CD14-positive monocyte (primary cell): ENCODE results near the gene FANCC. TPM values are rescaled to one million over a fixed set of nuclear protein-coding genes. Genes with fewer than 3 reads are reported as not detected.

Source experiments
- DNase-seq, 3 donors: peaks; one replicate each; pipeline ENCODE4 v3.0.0-alpha.2; 2011 to 2022
- H2AFZ ChIP-seq: 2 replicates; pipeline ENCODE4 v1.6.0; 2012; ENCODE audit warnings: mild to moderate bottlenecking, low read depth, low read length, inconsistent platforms; ENCODE audit not compliant: insufficient read depth, poor library complexity, severe bottlenecking
- H3K27ac ChIP-seq, 2 donors: 1 replicate in 1 of 2; 2 replicates in 1 of 2; pipeline ENCODE4 v1.5.1; 2012 to 2013; ENCODE audit warnings: low read length in 2 of 2, control low read depth in 1 of 2, inconsistent platforms in 1 of 2, low read depth in 1 of 2, mild to moderate bottlenecking in 1 of 2
- H3K27me3 ChIP-seq, 2 donors: one replicate each; pipeline versions ENCODE4 v1.6.0 to v1.6.1; 2011 to 2013; ENCODE audit warnings: low read length in 2 of 2; ENCODE audit not compliant: control insufficient read depth in 2 of 2, insufficient read depth in 2 of 2
- H3K36me3 ChIP-seq, 2 donors: replicated peaks in 1 of 2; 1 replicate in 1 of 2; 2 replicates in 1 of 2; pipeline versions ENCODE4 v1.5.1 to v1.6.1; 2012 to 2013; ENCODE audit warnings: low read length in 2 of 2, control low read depth in 1 of 2, inconsistent platforms in 1 of 2, mild to moderate bottlenecking in 1 of 2; ENCODE audit not compliant: insufficient read depth in 2 of 2, control insufficient read depth in 1 of 2
- H3K4me1 ChIP-seq, 2 donors: 1 replicate in 1 of 2; 2 replicates in 1 of 2; pipeline versions ENCODE4 v1.5.1 to v1.6.1; 2012 to 2013; ENCODE audit warnings: low read length in 2 of 2, control low read depth in 1 of 2, inconsistent platforms in 1 of 2, mild to moderate bottlenecking in 1 of 2, moderate library complexity in 1 of 2; ENCODE audit not compliant: insufficient read depth in 2 of 2, control insufficient read depth in 1 of 2
- H3K4me2 ChIP-seq: replicated peaks from 2 replicates; pipeline ENCODE3; 2012; ENCODE audit warnings: low read length, moderate library complexity, mild to moderate bottlenecking; ENCODE audit not compliant: poor library complexity, severe bottlenecking; ENCODE audit errors: extremely low read depth
- H3K4me3 ChIP-seq, 3 experiments: fragments of 200-600 bp in 1 of 3; sonication (generic) in 1 of 3; replicated peaks in 1 of 3; 1 replicate in 2 of 3; 2 replicates in 1 of 3; pipeline ENCODE4 v1.5.1; 2011 to 2013; ENCODE audit warnings: low read length in 3 of 3, mild to moderate bottlenecking in 3 of 3, control low read depth in 2 of 3, low read depth in 2 of 3, inconsistent platforms in 1 of 3, moderate library complexity in 1 of 3
- H3K79me2 ChIP-seq: 2 replicates; pipeline ENCODE4 v1.6.0; 2012; ENCODE audit warnings: mild to moderate bottlenecking, control low read depth, inconsistent platforms, low read length, moderate library complexity; ENCODE audit not compliant: insufficient read depth
- H3K9ac ChIP-seq: 2 replicates; pipeline ENCODE4 v1.6.0; 2017; ENCODE audit warnings: low read length, mild to moderate bottlenecking; ENCODE audit not compliant: insufficient read depth, poor library complexity, severe bottlenecking
- H3K9me3 ChIP-seq, 2 donors: replicated peaks in 1 of 2; 1 replicate in 1 of 2; 2 replicates in 1 of 2; pipeline versions ENCODE4 v1.5.1 to v1.6.1; 2012 to 2013; ENCODE audit warnings: low read length in 2 of 2, control low read depth in 1 of 2; ENCODE audit not compliant: control insufficient read depth in 1 of 2, insufficient read depth in 1 of 2
- H4K20me1 ChIP-seq: 2 replicates; pipeline ENCODE4 v1.6.0; 2012; ENCODE audit warnings: mild to moderate bottlenecking, low read length, control low read depth, moderate library complexity; ENCODE audit not compliant: insufficient read depth
- H3K27ac Mint-ChIP-seq, 7 donors: one replicate each; pipeline ENCODE4 v1.8.0; 2020; ENCODE audit warnings: mild to moderate bottlenecking in 7 of 7, mixed read lengths in 7 of 7, moderate library complexity in 6 of 7, inconsistent platforms in 2 of 7
- H3K27me3 Mint-ChIP-seq, 3 donors: one replicate each; pipeline ENCODE4 v1.8.0; 2021 to 2022; ENCODE audit warnings: low read depth in 3 of 3, mild to moderate bottlenecking in 3 of 3, mixed read lengths in 3 of 3, moderate library complexity in 3 of 3, inconsistent platforms in 1 of 3
- H3K36me3 Mint-ChIP-seq, 2 donors: one replicate each; pipeline ENCODE4 v1.8.0; 2020; ENCODE audit warnings: mixed read lengths in 2 of 2, inconsistent platforms in 1 of 2, mild to moderate bottlenecking in 1 of 2
- H3K4me1 Mint-ChIP-seq: one replicate; pipeline ENCODE4 v1.8.0; 2020; ENCODE audit warnings: mild to moderate bottlenecking, mixed read lengths
- H3K4me3 Mint-ChIP-seq, 2 donors: one replicate each; pipeline ENCODE4 v1.8.0; 2020; ENCODE audit warnings: mild to moderate bottlenecking in 2 of 2, mixed read lengths in 2 of 2, moderate library complexity in 1 of 2
- H3K9me3 Mint-ChIP-seq, 7 donors: one replicate each; pipeline ENCODE4 v1.8.0; 2020 to 2022; ENCODE audit warnings: mixed read lengths in 7 of 7, mild to moderate bottlenecking in 6 of 7, moderate library complexity in 6 of 7, inconsistent platforms in 2 of 7
- CTCF ChIP-seq: fragments of 200-600 bp; IDR thresholded peaks from one replicate; pipeline ENCODE4 v1.8.0; 2022; ENCODE audit warnings: antibody characterized with exemption, mild to moderate bottlenecking
- WGBS: methylation state at CpG from one replicate; pipeline ENCODE4 v1.1.5; 2013; ENCODE audit warnings: missing lambda C conversion rate; ENCODE audit not compliant: insufficient coverage; 5-methylcytosine and 5-hydroxymethylcytosine counted together
- intact Hi-C, 2 donors: fragments of 100-400 bp; cut with micrococcal nuclease; formaldehyde crosslinking; loops; one replicate each; pipeline versions ENCODE4 v1.15.0 to v1.15.1; 2023
- polyA plus RNA-seq, 3 donors: library from polyadenylated mRNA; depleted of rRNA in 1 of 3; unstranded in 2 of 3; stranded (reverse) in 1 of 3; fragments of 300-500 nt in 2 of 3; fragments of >200 nt in 1 of 3; fragmentation: Illumina TruSeq in 2 of 3; gene quantifications; 1 replicate in 2 of 3; 2 replicates in 1 of 3; pipeline ENCODE4 v1.2.3, GENCODE V29; 2012 to 2021

Gene FANCC
- polyA plus RNA-seq, 3 donors, result 1.2 to 2.2 (median 1.5) TPM

GRCh38 chr9:95313010-95313498 is 4.5 kb downstream of the FANCC start:
- Mint-ChIP-seq H3K27me3 (peaks cover 12 to 22% (median 19%) of the 10 kb centered on the region in 3 donors), H3K4me3 (peak overlapping the region; percentile 59 to 77), H3K4me1 (peaks cover 32% of the 10 kb centered on the region), H3K9me3 (peaks cover 0 to 2% (median 0%) of the 10 kb centered on the region in 7 donors), H3K36me3 (peaks cover 0 to 4% of the 10 kb centered on the region in 2 donors), H3K27ac (no peak overlapping the region)
- Histone ChIP-seq H3K4me3 (peak overlapping the region in 2 of 3 experiments; percentile 1 to 34), H3K27ac (no peak overlapping the region), H2AFZ (no peak overlapping the region), H3K36me3 (no peaks in the 10 kb centered on the region), H3K4me1 (peaks cover 11 to 13% of the 10 kb centered on the region in 2 donors), H3K9me3 (no peaks in the 10 kb centered on the region), H3K79me2 (peaks cover 3% of the 10 kb centered on the region), H3K9ac (no peak overlapping the region), H3K27me3 (peaks cover 0 to 13% of the 10 kb centered on the region in 2 donors), H4K20me1 (no peaks in the 10 kb centered on the region), H3K4me2 (peak overlapping the region; percentile 46)
- no peak for DNase-seq
- intact Hi-C loops, result no loop called here
- WGBS, result 44% methylated on average over 15 of the region's 29 CpGs
- TF ChIP-seq CTCF, result no peak

GRCh38 chr9:95311961-95312360 is 5.5 kb downstream of the FANCC start:
- no peak for TF ChIP-seq CTCF

More at GRCh38 chr9:95311961-95312360, 5.5 kb downstream of the FANCC start:
- H4K20me1 ChIP-seq, result no peaks in the 10 kb centered on the region
- peaks cover 0 to 13% of the 10 kb centered on the region in 2 donors for H3K27me3 ChIP-seq
- intact Hi-C loops, result no loop called here
- DNase-seq, result no peak
- H3K4me2 ChIP-seq, result no peak overlapping the region
- peaks cover 3% of the 10 kb centered on the region for H3K79me2 ChIP-seq
- no CpG with 5 or more reads among the region's 3 CpGs for WGBS
- peaks cover 10 to 11% of the 10 kb centered on the region in 2 donors for H3K4me1 ChIP-seq
- no peak overlapping the region for H3K9ac ChIP-seq
- no peak overlapping the region for H3K27ac ChIP-seq
- Mint-ChIP-seq H3K27me3 (peaks cover 12 to 22% (median 19%) of the 10 kb centered on the region in 3 donors), H3K4me3 (no peak overlapping the region), H3K36me3 (peaks cover 0 to 4% of the 10 kb centered on the region in 2 donors), H3K9me3 (peaks cover 0 to 2% (median 0%) of the 10 kb centered on the region in 7 donors), H3K4me1 (peaks cover 28% of the 10 kb centered on the region), H3K27ac (no peak overlapping the region)
- H3K9me3 ChIP-seq, result no peaks in the 10 kb centered on the region
- H2AFZ ChIP-seq, result no peak overlapping the region
- H3K36me3 ChIP-seq, result no peaks in the 10 kb centered on the region
- no peak overlapping the region for H3K4me3 ChIP-seq
